ENCODE data around the gene STAC2. TPM values are rescaled to one million over a fixed set of nuclear protein-coding genes. Genes with fewer than 3 reads are reported as not detected.

The STAC2 gene
- total RNA-seq, 2 donors from 2014 or later, result not detected

DNA sequence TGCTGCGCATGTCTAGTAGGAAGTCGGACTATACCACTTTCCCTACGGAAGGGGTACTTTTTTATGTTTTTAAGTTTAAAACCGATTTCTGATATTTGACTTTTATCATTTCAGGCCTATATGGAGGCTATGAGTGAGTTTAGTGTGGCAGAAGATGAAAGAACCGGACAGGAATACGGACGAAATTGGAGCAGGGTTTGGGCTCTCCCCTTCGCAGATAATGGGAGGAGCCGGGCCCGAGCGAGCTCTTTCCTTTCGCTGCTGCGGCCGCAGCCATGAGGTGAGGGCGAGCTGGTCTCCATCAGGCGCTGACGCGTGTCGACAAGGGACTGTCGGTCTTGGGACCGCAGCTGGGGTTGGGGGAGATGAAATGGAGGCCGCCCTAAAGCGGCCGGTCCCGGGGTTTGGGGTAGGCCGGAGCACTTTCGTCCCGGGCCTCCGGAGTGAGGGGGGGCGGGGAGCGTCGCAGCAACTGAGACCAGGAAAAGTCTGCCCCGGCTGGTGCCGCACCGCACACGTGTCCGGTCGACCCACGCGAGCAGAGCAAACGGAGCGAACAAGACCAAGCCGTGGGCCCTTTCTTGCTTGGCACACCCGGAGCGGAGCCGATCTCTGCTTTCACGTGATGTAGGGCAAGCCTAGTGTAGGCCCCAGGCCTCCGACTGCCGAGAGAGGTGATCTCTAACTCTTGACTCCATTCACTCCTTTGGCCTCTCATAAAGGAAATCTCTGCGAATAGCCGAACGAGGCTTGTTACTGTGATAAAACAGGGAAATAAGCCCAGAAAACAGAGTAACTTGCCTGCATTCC lies 25.5 kb downstream of the STAC2 start, which contains the start of gene RPL19:
Gene RPL19, plus strand, starts transcription at position 214 of the 810 bp plus-strand sequence. Its CDS starts 62 bp downstream, at position 276.
- ATAC-seq (peak; percentile 85), DNase-seq (peak; percentile 78 to 80 (median 79))
- Histone ChIP-seq H3K9me3 (no peaks in the 10 kb centered on the region), H3K36me3 (replicated peaks in 1 of 2; ENCODE audit: insufficient read depth in 1 of 2, low read depth in 2 of 2) (peaks cover 18 to 32% of the 10 kb centered on the region in 2 donors), H3K27me3 (no peaks in the 10 kb centered on the region), H3K4me1 (peaks cover 39% of the 10 kb centered on the region), H3K27ac (peak within 1 kb of the TSS; percentile 91 to 99 (median 98)), H3K4me3 (peak within 1 kb of the TSS; percentile 69 to 83)
- WGBS, 2 donors, result 0% methylated on average over 22 to 52 of the region's 52 CpGs
- intact Hi-C loops (cut with DNase I), result no loop called here
- TF ChIP-seq, protein P1, sequence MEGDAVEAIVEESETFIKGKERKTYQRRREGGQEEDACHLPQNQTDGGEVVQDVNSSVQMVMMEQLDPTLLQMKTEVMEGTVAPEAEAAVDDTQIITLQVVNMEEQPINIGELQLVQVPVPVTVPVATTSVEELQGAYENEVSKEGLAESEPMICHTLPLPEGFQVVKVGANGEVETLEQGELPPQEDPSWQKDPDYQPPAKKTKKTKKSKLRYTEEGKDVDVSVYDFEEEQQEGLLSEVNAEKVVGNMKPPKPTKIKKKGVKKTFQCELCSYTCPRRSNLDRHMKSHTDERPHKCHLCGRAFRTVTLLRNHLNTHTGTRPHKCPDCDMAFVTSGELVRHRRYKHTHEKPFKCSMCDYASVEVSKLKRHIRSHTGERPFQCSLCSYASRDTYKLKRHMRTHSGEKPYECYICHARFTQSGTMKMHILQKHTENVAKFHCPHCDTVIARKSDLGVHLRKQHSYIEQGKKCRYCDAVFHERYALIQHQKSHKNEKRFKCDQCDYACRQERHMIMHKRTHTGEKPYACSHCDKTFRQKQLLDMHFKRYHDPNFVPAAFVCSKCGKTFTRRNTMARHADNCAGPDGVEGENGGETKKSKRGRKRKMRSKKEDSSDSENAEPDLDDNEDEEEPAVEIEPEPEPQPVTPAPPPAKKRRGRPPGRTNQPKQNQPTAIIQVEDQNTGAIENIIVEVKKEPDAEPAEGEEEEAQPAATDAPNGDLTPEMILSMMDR (IDR thresholded peaks at IDR 0.05), result no peak
- peak; percentile 46 to 85 (median 84) for TF ChIP-seq POLR2A (IDR thresholded peaks at IDR 0.05)

DNA sequence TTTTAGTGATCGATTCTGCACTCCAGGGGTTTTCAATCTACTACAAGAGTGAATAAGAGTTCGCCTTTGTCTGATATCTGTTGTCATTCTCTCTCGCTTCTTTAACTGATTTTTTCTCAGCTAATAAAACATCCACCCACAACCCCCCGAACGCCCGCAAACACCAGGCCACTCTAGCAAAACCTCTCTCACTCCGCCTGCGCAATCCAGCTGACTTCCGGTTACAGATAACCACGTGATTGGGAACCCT lies 26.0 kb downstream of the STAC2 start:
- WGBS, 2 donors, result 0 to 1% methylated on average over 10 of the region's 10 CpGs

DNA sequence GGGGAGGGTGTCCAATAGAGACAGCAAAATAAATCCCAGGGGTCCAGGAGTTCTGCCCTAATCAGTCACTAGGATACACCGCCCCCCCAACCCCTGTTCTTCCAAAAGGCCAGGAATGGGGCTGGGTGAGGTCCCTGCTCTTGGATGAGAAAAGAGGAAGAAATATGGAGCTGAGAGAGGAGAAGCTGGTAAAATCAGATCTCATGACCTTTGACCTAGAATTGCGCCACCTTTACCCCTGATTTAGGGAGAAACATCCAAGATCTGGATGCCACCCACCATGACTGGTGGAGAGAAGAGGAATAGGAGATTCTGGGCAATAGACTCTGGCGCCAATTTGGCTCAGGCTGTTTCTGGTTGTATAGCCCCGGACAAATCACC lies 27.6 kb downstream of the STAC2 start:
- H3K4me3 ChIP-seq, result no peak overlapping the region
- H3K27ac ChIP-seq, result peak overlapping the region in 1 of 4 donors; percentile 52
- WGBS, 2 donors, result 75 to 81% methylated on average over 4 of the region's 4 CpGs
- no peaks in the 10 kb centered on the region for H3K27me3 ChIP-seq
- intact Hi-C loops (cut with DNase I), result no loop called here
- peaks cover 39% of the 10 kb centered on the region for H3K4me1 ChIP-seq
- ATAC-seq, result no peak
- peaks cover 5 to 12% of the 10 kb centered on the region in 2 donors for H3K36me3 ChIP-seq (replicated peaks in 1 of 2; ENCODE audit: insufficient read depth in 1 of 2, low read depth in 2 of 2)
- peak in 1 of 4 donors; percentile 26 for DNase-seq
- TF ChIP-seq, protein P1 (IDR thresholded peaks at IDR 0.05), result no peak
- no peak for TF ChIP-seq POLR2A (IDR thresholded peaks at IDR 0.05)
- no peaks in the 10 kb centered on the region for H3K9me3 ChIP-seq

More for the DNA sequence above, 26.0 kb downstream of the STAC2 start:
- Histone ChIP-seq H3K27me3 (no peaks in the 10 kb centered on the region), H3K36me3 (replicated peaks in 1 of 2; ENCODE audit: insufficient read depth in 1 of 2, low read depth in 2 of 2) (peaks cover 18 to 26% of the 10 kb centered on the region in 2 donors), H3K4me3 (no peak overlapping the region), H3K4me1 (peaks cover 39% of the 10 kb centered on the region), H3K27ac (peak overlapping the region; percentile 91 to 99 (median 98)), H3K9me3 (no peaks in the 10 kb centered on the region)
- peak; percentile 91 for ATAC-seq
- intact Hi-C loops (cut with DNase I), result no loop called here
- TF ChIP-seq POLR2A (IDR thresholded peaks at IDR 0.05), result no peak
- TF ChIP-seq, protein P1 (IDR thresholded peaks at IDR 0.05), result no peak
- DNase-seq, result peak; percentile 88 to 96 (median 93)

DNA sequence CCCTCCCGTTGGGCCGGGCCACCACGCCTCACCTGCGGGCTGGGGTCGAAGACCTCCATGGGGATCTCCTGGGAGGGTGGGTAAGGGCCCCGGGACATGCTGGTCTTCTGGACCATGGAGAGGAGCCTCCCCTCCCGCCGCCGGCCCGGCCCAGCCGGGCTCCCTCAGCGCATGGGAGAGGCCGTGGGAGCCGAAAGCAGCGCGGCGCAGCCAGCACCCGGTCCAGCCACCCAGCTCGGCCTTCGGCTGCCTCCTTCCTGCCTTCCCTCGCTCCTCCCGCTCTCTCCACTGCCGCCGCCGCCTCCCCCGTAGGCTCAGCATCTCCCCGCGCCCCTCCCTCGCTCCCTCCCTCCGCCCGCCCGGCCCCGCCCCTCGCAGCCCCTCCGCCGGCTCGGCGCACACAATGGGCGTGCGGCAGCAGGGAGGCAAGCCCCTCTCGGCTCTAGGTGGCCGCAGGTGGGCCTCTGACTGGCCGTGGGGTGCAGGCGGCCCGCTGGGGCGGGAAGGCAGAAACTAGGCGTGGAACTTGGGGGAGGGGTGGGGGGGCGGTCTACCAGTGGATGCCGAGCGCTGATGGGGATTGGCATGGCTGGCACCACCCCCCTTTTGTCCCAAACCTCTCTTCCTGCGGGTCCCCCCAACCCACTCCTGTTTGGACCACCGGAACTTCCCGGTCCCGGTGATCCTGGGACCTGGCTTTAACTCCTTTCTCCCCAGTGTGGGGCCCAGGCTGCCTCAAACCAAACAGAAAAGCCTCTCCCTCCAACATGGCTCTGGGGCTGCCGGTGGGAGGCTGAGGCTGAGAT lies 28.2 kb downstream of the STAC2 start, which contains the start of gene CACNB1:
Gene CACNB1, minus strand, starts transcription at position 290 of the 806 bp plus-strand sequence. Its CDS starts 174 bp downstream, at position 116.
- WGBS, 2 donors, result 1 to 7% methylated on average over 6 to 55 of the region's 55 CpGs
- peak; percentile 30 for ATAC-seq
- H3K9me3 ChIP-seq, result no peaks in the 10 kb centered on the region
- intact Hi-C loops (cut with DNase I), result no loop called here
- TF ChIP-seq, protein P1 (IDR thresholded peaks at IDR 0.05), result no peak
- TF ChIP-seq POLR2A (IDR thresholded peaks at IDR 0.05), result peak in 2 of 3 donors; percentile 42 to 50
- H3K36me3 ChIP-seq (replicated peaks in 1 of 2; ENCODE audit: insufficient read depth in 1 of 2, low read depth in 2 of 2), result peaks cover 1 to 10% of the 10 kb centered on the region in 2 donors
- no peaks in the 10 kb centered on the region for H3K27me3 ChIP-seq
- peak within 1 kb of the TSS in 3 of 4 donors; percentile 42 to 52 (median 48) for H3K27ac ChIP-seq
- DNase-seq, result peak; percentile 61 to 74 (median 72)
- H3K4me1 ChIP-seq, result peaks cover 39% of the 10 kb centered on the region
- peak within 1 kb of the TSS; percentile 55 to 65 for H3K4me3 ChIP-seq

Data from body of pancreas (tissue), 4 donors.